H1 (cell line): ENCODE measurements around the gene LAMC1. TPM values are rescaled to one million over a fixed set of nuclear protein-coding genes. Genes with fewer than 3 reads are reported as not detected.

Experiments used
- CTCF ChIA-PET: fragments of 300-600 bp; sonication (Branson Sonifier 250); formaldehyde crosslinking; loops from one replicate; lab custom pipeline; 2021; ENCODE audit not compliant: partially characterized antibody; lab: Charles Lee
- POLR2A ChIA-PET: fragments of 300-600 bp; sonication (Branson Sonifier 250); formaldehyde crosslinking; loops from one replicate; lab custom pipeline; 2021; ENCODE audit warnings: inconsistent platforms; ENCODE audit not compliant: partially characterized antibody; lab: Charles Lee
- DNase-seq, 2 experiments: peaks; one replicate each; pipeline versions ENCODE4 v3.0.0 to v3.0.0-alpha.2; 2010 to 2022; ENCODE audit warnings: low spot score in 2 of 2, low read depth in 1 of 2, mixed read lengths in 1 of 2
- FAIRE-seq: peaks from 2 replicates; lab custom pipeline; 2011; peaks lifted over from hg19 to GRCh38; lab: Jason Lieb, UNC
- H2AFZ ChIP-seq: 2 replicates; pipeline ENCODE4 v1.8.1; 2012; ENCODE audit warnings: low read length, inconsistent platforms
- H2AK5ac ChIP-seq: 2 replicates; pipeline ENCODE4 v1.6.1; 2013; ENCODE audit warnings: low read depth, low read length
- H2BK120ac ChIP-seq: replicated peaks from 2 replicates; pipeline ENCODE3; 2013; ENCODE audit warnings: low read depth, low read length, inconsistent platforms
- H2BK12ac ChIP-seq: 2 replicates; pipeline ENCODE4 v1.6.1; 2013; ENCODE audit warnings: low read depth, low read length
- H2BK15ac ChIP-seq: 2 replicates; pipeline ENCODE4 v1.6.1; 2013; ENCODE audit warnings: low read length
- H2BK20ac ChIP-seq: 2 replicates; pipeline ENCODE4 v1.6.1; 2013; ENCODE audit warnings: low read length
- H2BK5ac ChIP-seq: 2 replicates; pipeline ENCODE4 v1.6.1; 2013; ENCODE audit warnings: low read depth, low read length
- H3K14ac ChIP-seq: 2 replicates; pipeline ENCODE4 v1.6.1; 2013; ENCODE audit warnings: inconsistent platforms; ENCODE audit not compliant: insufficient read length
- H3K18ac ChIP-seq: 2 replicates; pipeline ENCODE4 v1.6.1; 2013; ENCODE audit warnings: low read length; ENCODE audit errors: extremely low read depth
- H3K23ac ChIP-seq: 2 replicates; pipeline ENCODE4 v1.6.1; 2013; ENCODE audit warnings: inconsistent platforms; ENCODE audit not compliant: insufficient read length
- H3K23me2 ChIP-seq: 2 replicates; pipeline ENCODE4 v1.6.1; 2013; ENCODE audit warnings: low read depth, low read length
- H3K27ac ChIP-seq: 2 replicates; pipeline ENCODE4 v1.6.1; 2011; ENCODE audit warnings: low read depth, low read length, inconsistent platforms
- H3K27me3 ChIP-seq, 4 experiments: replicated peaks in 1 of 4; 1 replicate in 1 of 4; 2 replicates in 3 of 4; pipeline versions ENCODE4 v1.6.1 to v1.8.1; 2011 to 2013; ENCODE audit warnings: low read length in 3 of 4, mild to moderate bottlenecking in 3 of 4, inconsistent platforms in 2 of 4, mixed read lengths in 2 of 4, moderate library complexity in 1 of 4; ENCODE audit not compliant: control insufficient read depth in 3 of 4, insufficient read depth in 3 of 4; ENCODE audit errors: extremely low read depth in 1 of 4
- H3K36me3 ChIP-seq, 4 experiments: 2 replicates each; pipeline versions ENCODE4 v1.6.1 to v1.8.1; 2011 to 2013; ENCODE audit warnings: mild to moderate bottlenecking in 4 of 4, low read length in 3 of 4, moderate library complexity in 2 of 4, control low read depth in 1 of 4, inconsistent platforms in 1 of 4; ENCODE audit not compliant: insufficient read depth in 4 of 4, control insufficient read depth in 2 of 4
- H3K4ac ChIP-seq: replicated peaks from 2 replicates; pipeline ENCODE3; 2013; ENCODE audit warnings: low read length, low read depth, mixed read lengths, inconsistent platforms; ENCODE audit not compliant: insufficient read length
- H3K4me1 ChIP-seq, 4 experiments: replicated peaks in 1 of 4; 1 replicate in 1 of 4; 2 replicates in 3 of 4; pipeline versions ENCODE4 v1.6.1 to v1.8.1; 2011 to 2013; ENCODE audit warnings: low read length in 3 of 4, inconsistent platforms in 2 of 4, mixed read lengths in 1 of 4; ENCODE audit not compliant: insufficient read depth in 4 of 4, control insufficient read depth in 3 of 4
- H3K4me2 ChIP-seq, 2 experiments: 2 replicates each; pipeline versions ENCODE4 v1.6.1 to v1.8.1; 2011 to 2013; ENCODE audit warnings: low read depth in 2 of 2, low read length in 2 of 2, control low read depth in 1 of 2, inconsistent platforms in 1 of 2, mild to moderate bottlenecking in 1 of 2; ENCODE audit not compliant: insufficient read depth in 1 of 2
- H3K4me3 ChIP-seq, 4 experiments: fragments of 200-600, 300-600 bp in 1 of 4; sonication (generic), shearing (Covaris generic), sonication (Bioruptor Twin) in 1 of 4; 2 replicates each; pipeline versions ENCODE4 v1.5.1 to v1.8.1; 2011 to 2016; ENCODE audit warnings: low read length in 4 of 4, low read depth in 3 of 4, control low read depth in 2 of 4, inconsistent platforms in 2 of 4, mild to moderate bottlenecking in 2 of 4, mixed read lengths in 1 of 4, moderate library complexity in 1 of 4; ENCODE audit not compliant: insufficient read depth in 2 of 4; ENCODE audit errors: extremely low read depth in 1 of 4
- H3K56ac ChIP-seq: replicated peaks from 2 replicates; pipeline ENCODE3; 2013; ENCODE audit warnings: low read depth, mild to moderate bottlenecking, mixed read lengths, low read length, inconsistent platforms; ENCODE audit not compliant: insufficient read length
- H3K79me1 ChIP-seq: 2 replicates; pipeline ENCODE4 v1.6.1; 2013; ENCODE audit warnings: low read depth, low read length, control low read depth
- H3K79me2 ChIP-seq, 2 experiments: 2 replicates each; pipeline versions ENCODE4 v1.6.1 to v1.8.1; 2012 to 2013; ENCODE audit warnings: low read length in 2 of 2, mild to moderate bottlenecking in 2 of 2, inconsistent platforms in 1 of 2; ENCODE audit not compliant: insufficient read depth in 2 of 2, control insufficient read depth in 1 of 2
- H3K9ac ChIP-seq, 4 experiments: replicated peaks in 1 of 4; 1 replicate in 1 of 4; 2 replicates in 3 of 4; pipeline versions ENCODE4 v1.6.1 to v1.8.1; 2011 to 2013; ENCODE audit warnings: low read depth in 3 of 4, low read length in 3 of 4, control low read depth in 2 of 4, mild to moderate bottlenecking in 2 of 4, moderate library complexity in 2 of 4, inconsistent platforms in 1 of 4; ENCODE audit errors: extremely low read depth in 1 of 4
- H3K9me3 ChIP-seq, 2 experiments: 2 replicates each; pipeline versions ENCODE4 v1.6.1 to v1.8.1; 2012 to 2013; ENCODE audit warnings: mild to moderate bottlenecking in 2 of 2, moderate library complexity in 2 of 2, control low read depth in 1 of 2, inconsistent platforms in 1 of 2, low read depth in 1 of 2, low read length in 1 of 2, mixed read lengths in 1 of 2; ENCODE audit not compliant: insufficient read depth in 2 of 2
- H4K20me1 ChIP-seq, 2 experiments: replicated peaks in 1 of 2; 2 replicates each; pipeline versions ENCODE3 to v1.8.1; 2011 to 2013; ENCODE audit warnings: inconsistent platforms in 2 of 2, low read length in 2 of 2, mild to moderate bottlenecking in 1 of 2; ENCODE audit not compliant: insufficient read depth in 2 of 2, control insufficient read depth in 1 of 2
- H4K5ac ChIP-seq: 2 replicates; pipeline ENCODE4 v1.6.1; 2013; ENCODE audit warnings: low read length, low read depth, mixed read lengths, inconsistent platforms; ENCODE audit not compliant: insufficient read length
- H4K8ac ChIP-seq: 2 replicates; pipeline ENCODE4 v1.8.0; 2013; ENCODE audit warnings: mild to moderate bottlenecking, moderate library complexity, low read length, inconsistent platforms; ENCODE audit not compliant: insufficient read depth; ENCODE audit errors: extremely low read depth
- H4K91ac ChIP-seq: replicated peaks from 2 replicates; pipeline ENCODE3; 2013; ENCODE audit warnings: low read length, mixed read lengths, inconsistent platforms; ENCODE audit not compliant: insufficient read length
- ASH2L ChIP-seq: fragments of 200-600, 300-600 bp; sonication (generic); IDR thresholded peaks from one replicate; pipeline ENCODE4 v1.7.1; 2017; ENCODE audit warnings: low read length
- ATF2 ChIP-seq: IDR thresholded peaks from 2 replicates; pipeline ENCODE4 v1.6.1; 2012; ENCODE audit warnings: low read length, inconsistent platforms
- BACH1 ChIP-seq: IDR thresholded peaks from 2 replicates; pipeline ENCODE4 v1.6.1; 2012; ENCODE audit warnings: low read length, improper control_type of control experiment
- BCL11A ChIP-seq, 2 experiments: IDR thresholded peaks; one replicate each; pipeline ENCODE4 v1.6.1; 2011; ENCODE audit warnings: low read depth in 2 of 2, low read length in 2 of 2, mild to moderate bottlenecking in 2 of 2
- CEBPB ChIP-seq: IDR thresholded peaks from 2 replicates; pipeline ENCODE4 v1.6.1; 2012; ENCODE audit warnings: low read depth, low read length
- EGR1 ChIP-seq: IDR thresholded peaks from 2 replicates; pipeline ENCODE4 v1.6.1; 2011; ENCODE audit warnings: low read depth, low read length, borderline replicate concordance
- FOSL1 ChIP-seq: IDR thresholded peaks from 2 replicates; pipeline ENCODE4 v1.6.1; 2011; ENCODE audit warnings: mild to moderate bottlenecking, low read depth, low read length, moderate library complexity; ENCODE audit not compliant: insufficient read depth
- KDM5A ChIP-seq: fragments of 200-600 bp; IDR thresholded peaks from 2 replicates; pipeline ENCODE4 v1.7.1; 2012; ENCODE audit warnings: mild to moderate bottlenecking, low read length, inconsistent platforms, mixed read lengths
- NANOG ChIP-seq: IDR thresholded peaks from 2 replicates; pipeline ENCODE4 v1.6.1; 2011; ENCODE audit warnings: low read length, low read depth, mild to moderate bottlenecking, inconsistent platforms; ENCODE audit not compliant: insufficient read depth, poor library complexity, severe bottlenecking
- SAP30 ChIP-seq: fragments of 300-600 bp; sonication (generic); IDR thresholded peaks from 2 replicates; pipeline ENCODE4 v1.7.1; 2012; ENCODE audit warnings: low read length, moderate library complexity, mild to moderate bottlenecking, inconsistent platforms; ENCODE audit not compliant: insufficient read depth, insufficient replicate concordance
- SIRT6 ChIP-seq: IDR thresholded peaks from one replicate; pipeline ENCODE4 v1.7.1; 2012; ENCODE audit warnings: low read length, inconsistent platforms
- SP2 ChIP-seq: IDR thresholded peaks from 2 replicates; pipeline ENCODE4 v1.6.1; 2012; ENCODE audit warnings: mild to moderate bottlenecking, low read length, inconsistent platforms
- WGBS, 2 experiments: shearing (Covaris generic) in 1 of 2; methylation state at CpG; one replicate each; pipeline versions ENCODE4 v1.1.6 to v1.1.7; 2013 to 2015; ENCODE audit warnings: low lambda C conversion rate in 2 of 2, mixed read lengths in 2 of 2, inconsistent platforms in 1 of 2, low coverage in 1 of 2, missing lambda C conversion rate in 1 of 2; ENCODE audit not compliant: insufficient replicate concordance in 2 of 2, insufficient coverage in 1 of 2, insufficient read length in 1 of 2; ENCODE audit errors: extremely low coverage in 1 of 2, missing lambda C conversion rate in 1 of 2; 5-methylcytosine and 5-hydroxymethylcytosine counted together
- polyA plus RNA-seq, 7 experiments: library from polyadenylated mRNA; depleted of rRNA in 3 of 7; stranded (reverse) in 5 of 7; unstranded in 2 of 7; fragments of >200 nt in 5 of 7; fragments of 200-250 nt in 2 of 7; gene quantifications; 1 replicate in 5 of 7; 2 replicates in 1 of 7; 4 replicates in 1 of 7; pipeline versions ENCODE4 v1.2.1 to v1.2.3, GENCODE V29; 2011 to 2013; ENCODE audit warnings: missing spikeins in 2 of 7, mixed read lengths in 2 of 7
- total RNA-seq: library from RNA; stranded (reverse); fragmentation: NEBNext Ultra II Directional; extraction: Animal tissue kit (Norgen Biotek cat#: 25700); gene quantifications from 2 replicates; pipeline ENCODE4 v1.2.1, GENCODE V29; 2021

Gene LAMC1
- total and polyA plus RNA-seq, 2 of the 8 experiments (the other 6 are each of a cell fraction or from before 2014, with no cell fraction given), result 47.6 to 90.3 TPM

DNA sequence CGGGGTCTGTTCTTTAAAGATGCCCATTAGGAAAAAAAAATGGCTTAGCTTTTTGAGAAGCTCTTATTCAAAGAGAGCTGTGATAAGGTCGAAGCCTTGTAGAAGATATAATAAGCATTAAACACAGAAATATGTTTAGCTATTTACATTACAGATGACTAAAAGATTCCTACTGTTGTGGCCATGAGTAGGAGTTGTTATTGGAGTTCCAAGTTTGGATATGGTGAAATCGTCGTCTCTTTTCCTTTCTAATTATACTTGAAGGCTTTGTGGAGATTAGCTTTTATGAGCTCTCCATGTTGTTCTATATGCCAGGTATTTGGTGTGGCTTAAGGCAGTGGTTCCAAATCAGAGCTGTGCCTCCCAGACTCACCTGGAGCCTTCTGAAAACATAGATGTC is 82.9 kb downstream of the LAMC1 start:
- Histone ChIP-seq H2BK20ac (no peak overlapping the region), H3K4ac (no peak overlapping the region), H2BK12ac (no peak overlapping the region), H3K79me2 (peaks cover 0 to 4% of the 10 kb centered on the region in 2 experiments; a peak in 1 of 4 replicates), H3K27ac (no peak overlapping the region), H3K14ac (no peak overlapping the region), H2BK120ac (no peak overlapping the region), H3K4me1 (peaks cover 0 to 20% (median 14%) of the 10 kb centered on the region in 4 experiments; a peak in 4 of 7 replicates), H3K23ac (no peak overlapping the region), H3K9ac (no peak overlapping the region), H4K5ac (no peak overlapping the region), H2BK5ac (no peak overlapping the region), H2BK15ac (no peak overlapping the region), H4K20me1 (no peaks in the 10 kb centered on the region), H4K91ac (no peak overlapping the region), H4K8ac (no peak overlapping the region), H3K56ac (no peak overlapping the region), H3K79me1 (no peaks in the 10 kb centered on the region), H3K9me3 (no peaks in the 10 kb centered on the region), H2AK5ac (no peak overlapping the region), H3K23me2 (no peaks in the 10 kb centered on the region), H3K4me2 (no peak overlapping the region), H3K18ac (no peak overlapping the region), H2AFZ (no peak overlapping the region), H3K36me3 (peaks cover 0 to 6% (median 0%) of the 10 kb centered on the region in 4 experiments; a peak in 3 of 8 replicates), H3K4me3 (no peak overlapping the region), H3K27me3 (no peaks in the 10 kb centered on the region)
- DNase-seq (no peak), FAIRE-seq (no peak)
- POLR2A ChIA-PET, result interaction anchor here (0.6 to 1.2 kb wide), 2 partner anchors 144 to 376 kb away, joined by 3 to 6 read pairs; no protein-coding TSS in a partner anchor
- CTCF ChIA-PET, result interaction anchor here (0.6 to 1.3 kb wide), 4 partner anchors 17 to 140 kb away, joined by 3 to 5 read pairs (median 3); no protein-coding TSS in a partner anchor
- WGBS, 2 experiments, result 89% methylated on average over 4 of the region's 4 CpGs; no CpG with 5 or more reads in 1 of the 2 experiments
- TF ChIP-seq BACH1 (no peak), NANOG (no peak), ASH2L (no peak), BCL11A (IDR thresholded peaks at IDR 0.05; ENCODE audit: low read depth in 2 of 2, low read length in 2 of 2) (no peak), FOSL1 (no peak), SP2 (no peak), KDM5A (no peak), EGR1 (no peak), ATF2 (no peak), SIRT6 (no peak), SAP30 (no peak), CEBPB (no peak)
